Spleen (tissue), 11 donors: ENCODE measurements around the gene TSSK2. TPM values are rescaled to one million over a fixed set of nuclear protein-coding genes. Genes with fewer than 3 reads are reported as not detected.
A peak's percentile ranks its signal among the peaks of the same experiment; 100 is the strongest.

ENCODE experiments used
- DNase-seq: peaks from one replicate; pipeline ENCODE4 v3.0.0-alpha.2; 2020
- H3K27ac ChIP-seq, 8 donors: fragments of 200-600 bp; sonication (generic) in 7 of 8; 1 replicate in 4 of 8; 2 replicates in 4 of 8; pipeline versions ENCODE4 v1.5.0 to v1.8.0; 2016 to 2021; ENCODE audit warnings: inconsistent platforms in 4 of 8, mild to moderate bottlenecking in 4 of 8, moderate library complexity in 1 of 8
- H3K27me3 ChIP-seq, 7 donors: fragments of 200-600 bp; sonication (generic) in 6 of 7; replicated peaks in 1 of 7; 1 replicate in 4 of 7; 2 replicates in 3 of 7; pipeline versions ENCODE4 v1.5.0 to v1.8.0; 2016 to 2021; ENCODE audit warnings: inconsistent platforms in 3 of 7, mild to moderate bottlenecking in 1 of 7
- H3K36me3 ChIP-seq, 6 donors: fragments of 200-600 bp; sonication (generic) in 5 of 6; 1 replicate in 4 of 6; 2 replicates in 2 of 6; pipeline versions ENCODE4 v1.5.0 to v1.8.0; 2016 to 2021; ENCODE audit warnings: inconsistent platforms in 2 of 6
- H3K4me1 ChIP-seq, 6 donors: fragments of 200-600 bp; sonication (generic) in 5 of 6; 1 replicate in 3 of 6; 2 replicates in 3 of 6; pipeline versions ENCODE4 v1.5.0 to v1.8.0; 2016 to 2021; ENCODE audit warnings: inconsistent platforms in 3 of 6
- H3K4me3 ChIP-seq, 8 donors: fragments of 200-600 bp; sonication (generic) in 7 of 8; 1 replicate in 4 of 8; 2 replicates in 4 of 8; pipeline versions ENCODE4 v1.5.0 to v1.8.0; 2016 to 2021; ENCODE audit warnings: inconsistent platforms in 4 of 8, mild to moderate bottlenecking in 4 of 8, moderate library complexity in 2 of 8
- H3K9me3 ChIP-seq, 8 donors: fragments of 200-600 bp; sonication (generic) in 7 of 8; 1 replicate in 4 of 8; 2 replicates in 4 of 8; pipeline versions ENCODE4 v1.5.0 to v1.8.0; 2016 to 2021; ENCODE audit warnings: inconsistent platforms in 4 of 8
- CTCF ChIP-seq, 11 experiments: fragments of 200-600 bp in 7 of 11; fragments of 450-650 bp in 4 of 11; sonication (generic) in 4 of 11; IDR thresholded peaks in 8 of 11; conservative IDR thresholded peaks in 3 of 11; 1 replicate in 7 of 11; 2 replicates in 4 of 11; pipeline versions ENCODE4 v1.4.0 to v1.8.0; 2016 to 2021; ENCODE audit warnings: antibody characterized with exemption in 11 of 11, inconsistent platforms in 4 of 11, mild to moderate bottlenecking in 1 of 11
- POLR2A ChIP-seq, 3 donors: fragments of 450-650 bp; IDR thresholded peaks; one replicate each; pipeline ENCODE4 v1.5.1; 2017; ENCODE audit warnings: antibody characterized with exemption in 3 of 3, mild to moderate bottlenecking in 1 of 3
- POLR2AphosphoS5 ChIP-seq, 3 donors: sonication (generic); formaldehyde crosslinking; IDR thresholded peaks; one replicate each; pipeline ENCODE4 v1.5.1; 2017; ENCODE audit warnings: antibody characterized with exemption in 3 of 3
- WGBS, 5 donors: extraction: QIAGEN DNeasy Blood & Tissue Kit in 3 of 5; methylation state at CpG; one replicate each; pipeline versions ENCODE4 v1.1.5 to v1.1.7; 2013 to 2018; 5-methylcytosine and 5-hydroxymethylcytosine counted together
- intact Hi-C: fragments of 100-400 bp; cut with DNase I; formaldehyde crosslinking; loops from one replicate; pipeline ENCODE4 v1.15.0; 2023; ENCODE audit warnings: low total_unique reads
- polyA plus RNA-seq, 3 donors: library from polyadenylated mRNA; stranded (reverse); fragments of 200-250 nt; gene quantifications; one replicate each; pipeline ENCODE4 v1.2.1, GENCODE V29; 2013
- total RNA-seq, 7 donors: library from RNA; depleted of rRNA in 3 of 7; stranded (reverse); fragments of >200 nt in 3 of 7; fragmentation: NEBNext Ultra II Directional in 4 of 7; extraction: Animal tissue kit (Norgen Biotek cat#: 25700) in 4 of 7; gene quantifications; one replicate each; pipeline versions ENCODE4 v1.1.0 to v1.2.1, GENCODE V29; 2016 to 2021
- donor health status: healthy with polysubstance abuse.
- donor health status: DM: no; HTN: no; CAD: no; lungs with moderate emphysema.
- donor health status: DM: no; HTN: no; CAD: no.
- donor health status: Bipolar disorder and iron deficiency.
- donor health status: healthy.
- donor health status: DM: no; HTN: no; CAD: no.
- donor health status: DM: yes; HTN: yes; CAD: no.

Gene TSSK2
- total and polyA plus RNA-seq, 10 donors, result 0.03 to 0.06 TPM; not detected in 8

- WGBS, 5 donors, result 82 to 88% (median 86%) methylated on average over 7 to 8 of the region's 8 CpGs
- H3K36me3 ChIP-seq, result peaks cover 0 to 24% (median 0%) of the 10 kb centered on the region in 6 donors
- peaks cover 42 to 78% (median 72%) of the 10 kb centered on the region in 6 donors for H3K4me1 ChIP-seq
- no peaks in the 10 kb centered on the region for H3K27me3 ChIP-seq
- DNase-seq, result peak; percentile 62
- H3K27ac ChIP-seq, result peak overlapping the region in 1 of 8 donors; percentile 30
- peak overlapping the region in 1 of 8 donors; percentile 98 for H3K4me3 ChIP-seq
- intact Hi-C loops, result no loop called here
- TF ChIP-seq POLR2AphosphoS5 (IDR thresholded peaks at IDR 0.05) (no peak), POLR2A (IDR thresholded peaks at IDR 0.05) (no peak), CTCF (IDR thresholded peaks at IDR 0.05 in 8 of 11, conservative IDR thresholded peaks at IDR 0.05 in 3 of 11) (no peak)
- H3K9me3 ChIP-seq, result no peaks in the 10 kb centered on the region
Measured at GRCh38 chr22:19119949-19120348, 11.2 kb upstream of the TSSK2 start.

GRCh38 chr22:19120829-19121630 is 10.1 kb upstream of the TSSK2 start:
- Histone ChIP-seq H3K9me3 (no peaks in the 10 kb centered on the region), H3K4me1 (peaks cover 42 to 68% (median 64%) of the 10 kb centered on the region in 6 donors), H3K27me3 (no peaks in the 10 kb centered on the region), H3K27ac (peak overlapping the region; percentile 84 to 96 (median 94)), H3K4me3 (peak overlapping the region; percentile 86 to 99 (median 97)), H3K36me3 (peaks cover 0 to 13% (median 0%) of the 10 kb centered on the region in 6 donors)
- intact Hi-C loops, result no loop called here
- peak; percentile 77 for DNase-seq
- TF ChIP-seq POLR2AphosphoS5 (IDR thresholded peaks at IDR 0.05) (peak in 1 of 3 donors; percentile 35), CTCF (IDR thresholded peaks at IDR 0.05 in 8 of 11, conservative IDR thresholded peaks at IDR 0.05 in 3 of 11) (no peak), POLR2A (IDR thresholded peaks at IDR 0.05) (no peak)
- WGBS, 5 donors, result 24 to 29% (median 24%) methylated on average over 22 to 23 of the region's 23 CpGs

- Histone ChIP-seq H3K27me3 (no peaks in the 10 kb centered on the region), H3K9me3 (no peaks in the 10 kb centered on the region), H3K27ac (peak overlapping the region; percentile 84 to 96 (median 94)), H3K36me3 (peaks cover 0 to 13% (median 0%) of the 10 kb centered on the region in 6 donors), H3K4me3 (peak overlapping the region; percentile 86 to 99 (median 97)), H3K4me1 (peaks cover 42 to 61% (median 58%) of the 10 kb centered on the region in 6 donors)
- intact Hi-C loops, result no loop called here
- WGBS, 5 donors, result 0 to 1% (median 0%) methylated on average over 13 to 47 of the region's 47 CpGs
- TF ChIP-seq POLR2AphosphoS5 (IDR thresholded peaks at IDR 0.05), result no peak
- TF ChIP-seq POLR2A (IDR thresholded peaks at IDR 0.05), result no peak
- TF ChIP-seq CTCF (IDR thresholded peaks at IDR 0.05 in 8 of 11, conservative IDR thresholded peaks at IDR 0.05 in 3 of 11), result no peak
- peak; percentile 91 for DNase-seq
Measured at GRCh38 chr22:19121631-19122142, 9.4 kb upstream of the TSSK2 start.
